OCI-LY7 (cell line): ENCODE measurements around the gene TNNI3K. TPM values are rescaled to one million over a fixed set of nuclear protein-coding genes. Genes with fewer than 3 reads are reported as not detected.

Source experiments
- BruUV-seq: library from RNA; stranded (reverse); fragments of 400-500 nt; replicated peaks from 2 replicates; lab custom pipeline; 2021; lab: Mats Ljungman, UMichigan
- CTCF ChIA-PET: fragments of 300-600 bp; sonication (Branson Sonifier 250); formaldehyde crosslinking; loops from one replicate; lab custom pipeline; 2022; ENCODE audit warnings: antibody characterized with exemption; ENCODE audit not compliant: unreplicated experiment; lab: Charles Lee
- POLR2A ChIA-PET: fragments of 300-600 bp; sonication (Branson Sonifier 250); formaldehyde crosslinking; loops from one replicate; lab custom pipeline; 2022; ENCODE audit warnings: antibody characterized with exemption; lab: Charles Lee
- DNase-seq: peaks from one replicate; pipeline ENCODE4 v3.0.0-alpha.2; 2015; ENCODE audit warnings: low spot score
- H2AFZ ChIP-seq: fragments of 200-600 bp; sonication (generic), shearing (Covaris generic); 2 replicates; pipeline ENCODE4 v1.6.1; 2014; ENCODE audit warnings: mild to moderate bottlenecking, antibody characterized with exemption, low read length, moderate library complexity
- H3K27ac ChIP-seq: fragments of 200-600 bp; sonication (generic); 2 replicates; pipeline ENCODE4 v1.5.1; 2014; ENCODE audit warnings: mixed run types, low read depth, mild to moderate bottlenecking, moderate library complexity, low read length, inconsistent platforms; ENCODE audit not compliant: poor library complexity, severe bottlenecking
- H3K36me3 ChIP-seq: fragments of 200-600 bp; sonication (generic); 2 replicates; pipeline ENCODE4 v1.6.1; 2014; ENCODE audit warnings: mild to moderate bottlenecking, antibody characterized with exemption, low read length, moderate library complexity, mixed read lengths; ENCODE audit not compliant: insufficient read depth
- H3K4me1 ChIP-seq: fragments of 200-600 bp; sonication (generic); 2 replicates; pipeline ENCODE4 v1.5.1; 2014; ENCODE audit warnings: mild to moderate bottlenecking, low read length; ENCODE audit not compliant: insufficient read depth, poor library complexity, severe bottlenecking
- H3K4me2 ChIP-seq: fragments of 200-600 bp; sonication (generic); 2 replicates; pipeline ENCODE4 v1.6.1; 2014; ENCODE audit warnings: mild to moderate bottlenecking, low read length
- H3K4me3 ChIP-seq: fragments of 200-600 bp; sonication (generic); 2 replicates; pipeline ENCODE4 v1.5.1; 2014; ENCODE audit warnings: mild to moderate bottlenecking, low read depth, low read length; ENCODE audit not compliant: poor library complexity, severe bottlenecking
- H3K79me2 ChIP-seq: fragments of 200-600 bp; sonication (generic); 2 replicates; pipeline ENCODE4 v1.6.1; 2016; ENCODE audit warnings: low read depth, mild to moderate bottlenecking, low read length, moderate library complexity, mixed read lengths; ENCODE audit not compliant: insufficient read depth
- H3K9me2 ChIP-seq: fragments of 200-600 bp; sonication (generic); 2 replicates; pipeline ENCODE4 v1.6.1; 2016; ENCODE audit warnings: mild to moderate bottlenecking, low read length, mixed read lengths; ENCODE audit not compliant: insufficient read depth
- H3K9me3 ChIP-seq: fragments of 200-600 bp; sonication (generic); 2 replicates; pipeline ENCODE4 v1.6.1; 2014; ENCODE audit warnings: mild to moderate bottlenecking, mixed run types, low read length, mixed read lengths
- H4K20me1 ChIP-seq: fragments of 200-600 bp; sonication (generic); 2 replicates; pipeline ENCODE4 v1.6.1; 2014; ENCODE audit warnings: mild to moderate bottlenecking, antibody characterized with exemption, low read length, moderate library complexity, mixed read lengths; ENCODE audit not compliant: insufficient read depth
- EZH2phosphoT487 ChIP-seq: fragments of 200-600 bp; sonication (generic); IDR thresholded peaks from 2 replicates; pipeline ENCODE4 v1.6.1; 2018; ENCODE audit warnings: low read depth, borderline replicate concordance, mild to moderate bottlenecking, mixed run types, antibody characterized with exemption, low read length, moderate library complexity, mixed read lengths
- intact Hi-C: fragments of 100-400 bp; cut with micrococcal nuclease; formaldehyde crosslinking; loops from one replicate; pipeline ENCODE4 v1.10.0; 2022; ENCODE audit not compliant: unreplicated experiment
- total RNA-seq, 2 experiments: library from RNA; depleted of rRNA in 1 of 2; stranded (reverse); fragments of >200 nt in 1 of 2; shearing (Covaris generic) in 1 of 2; gene quantifications; 2 replicates each; pipeline ENCODE4 v1.2.3, GENCODE V29; 2014 to 2022
- TF ChIP-seq, protein P1 (sequence below): fragments of 200-600 bp; sonication (generic); conservative IDR thresholded peaks from 2 replicates; pipeline ENCODE4 v1.5.1; 2014; ENCODE audit warnings: mild to moderate bottlenecking, antibody characterized with exemption, low read length, moderate library complexity, mixed read lengths

The TNNI3K gene
- total RNA-seq, 2 experiments from 2014 or later: not detected

DNA sequence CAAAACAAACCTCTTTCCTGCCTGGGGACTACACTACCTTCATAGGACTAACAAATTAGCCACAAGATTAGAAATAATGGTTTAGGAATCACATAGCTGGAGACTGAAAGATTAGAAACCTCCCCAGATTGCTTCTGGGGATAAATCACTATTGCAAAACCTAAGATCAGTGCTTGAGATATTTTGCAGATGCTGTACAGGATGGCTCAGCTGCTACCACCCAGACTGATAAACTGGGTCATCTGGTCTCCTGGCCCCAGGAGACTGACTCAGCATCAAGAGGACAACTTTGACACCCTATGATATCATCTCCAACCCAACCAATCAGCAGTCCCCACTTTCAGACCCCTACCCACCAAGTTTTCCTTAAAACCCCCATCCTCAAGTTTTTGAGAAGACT is 140.2 kb downstream of the TNNI3K start:
- TF ChIP-seq, protein P1, sequence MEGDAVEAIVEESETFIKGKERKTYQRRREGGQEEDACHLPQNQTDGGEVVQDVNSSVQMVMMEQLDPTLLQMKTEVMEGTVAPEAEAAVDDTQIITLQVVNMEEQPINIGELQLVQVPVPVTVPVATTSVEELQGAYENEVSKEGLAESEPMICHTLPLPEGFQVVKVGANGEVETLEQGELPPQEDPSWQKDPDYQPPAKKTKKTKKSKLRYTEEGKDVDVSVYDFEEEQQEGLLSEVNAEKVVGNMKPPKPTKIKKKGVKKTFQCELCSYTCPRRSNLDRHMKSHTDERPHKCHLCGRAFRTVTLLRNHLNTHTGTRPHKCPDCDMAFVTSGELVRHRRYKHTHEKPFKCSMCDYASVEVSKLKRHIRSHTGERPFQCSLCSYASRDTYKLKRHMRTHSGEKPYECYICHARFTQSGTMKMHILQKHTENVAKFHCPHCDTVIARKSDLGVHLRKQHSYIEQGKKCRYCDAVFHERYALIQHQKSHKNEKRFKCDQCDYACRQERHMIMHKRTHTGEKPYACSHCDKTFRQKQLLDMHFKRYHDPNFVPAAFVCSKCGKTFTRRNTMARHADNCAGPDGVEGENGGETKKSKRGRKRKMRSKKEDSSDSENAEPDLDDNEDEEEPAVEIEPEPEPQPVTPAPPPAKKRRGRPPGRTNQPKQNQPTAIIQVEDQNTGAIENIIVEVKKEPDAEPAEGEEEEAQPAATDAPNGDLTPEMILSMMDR: no peak

DNA sequence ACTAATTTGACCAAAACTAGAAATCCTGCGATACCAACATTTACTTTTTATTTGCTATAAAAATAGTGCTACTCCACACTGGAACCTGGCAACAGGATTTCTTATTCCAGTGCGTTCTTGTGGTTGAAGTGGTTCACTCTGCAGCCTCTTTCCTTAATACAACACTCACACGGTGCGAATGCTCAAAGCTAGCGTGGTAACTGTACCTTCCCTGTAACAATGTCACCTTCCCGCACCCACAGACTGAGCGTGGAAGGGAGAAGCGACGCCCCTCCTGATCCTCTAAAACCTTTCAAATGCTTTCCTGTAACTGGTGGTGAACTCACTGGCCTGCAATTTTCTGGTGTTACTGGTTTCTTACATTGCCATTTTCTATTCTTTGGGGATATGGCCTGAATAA is 145.1 kb downstream of the TNNI3K start:
- Histone ChIP-seq H3K4me2 (no peak overlapping the region), H3K79me2 (no peaks in the 10 kb centered on the region), H3K9me3 (no peaks in the 10 kb centered on the region), H3K27ac (no peak overlapping the region), H3K4me1 (no peaks in the 10 kb centered on the region), H3K4me3 (no peak overlapping the region), H3K9me2 (no peaks in the 10 kb centered on the region), H3K36me3 (no peaks in the 10 kb centered on the region), H2AFZ (no peak overlapping the region), H4K20me1 (no peaks in the 10 kb centered on the region)
- TF ChIP-seq, protein P1: no peak
- no peak for TF ChIP-seq EZH2phosphoT487
- CTCF ChIA-PET: no interaction called here
- DNase-seq: no peak
- intact Hi-C loops: no loop called here
- no TSS peak for BruUV-seq
- POLR2A ChIA-PET: no interaction called here

More for the DNA sequence above, 140.2 kb downstream of the TNNI3K start:
- no peaks in the 10 kb centered on the region for H3K79me2 ChIP-seq
- H3K4me1 ChIP-seq: no peaks in the 10 kb centered on the region
- ChIA-PET POLR2A (interaction anchor here (1.1 kb wide), 1 partner anchor 391 kb away, joined by 3 read pairs; no protein-coding TSS in a partner anchor), CTCF (no interaction called here)
- no peak overlapping the region for H3K4me2 ChIP-seq
- H3K9me2 ChIP-seq: no peaks in the 10 kb centered on the region
- no peaks in the 10 kb centered on the region for H3K36me3 ChIP-seq
- no peak overlapping the region for H2AFZ ChIP-seq
- intact Hi-C loops: no loop called here
- H3K4me3 ChIP-seq: no peak overlapping the region
- no peaks in the 10 kb centered on the region for H3K9me3 ChIP-seq
- H4K20me1 ChIP-seq: no peaks in the 10 kb centered on the region
- no peak overlapping the region for H3K27ac ChIP-seq
- no TSS peak for BruUV-seq
- no peak for DNase-seq

DNA sequence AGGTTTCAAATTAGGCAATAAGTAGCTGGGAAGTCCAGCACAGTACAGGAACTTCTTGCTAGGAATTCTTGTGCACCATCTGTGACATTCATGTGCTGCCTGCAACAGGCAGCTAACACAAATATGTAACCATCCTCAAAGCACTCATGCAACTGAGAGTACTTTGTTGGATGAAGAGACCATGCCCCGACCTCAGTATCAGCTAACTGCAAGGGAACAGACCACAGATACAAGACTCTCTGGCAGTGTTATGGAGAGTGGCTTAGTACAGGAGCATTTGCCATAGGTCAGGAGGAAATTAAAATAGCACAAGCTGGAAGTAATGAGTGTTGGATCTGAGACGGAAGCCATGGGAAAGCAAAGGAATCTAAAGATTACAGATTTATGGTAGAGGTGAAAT is 153.7 kb downstream of the TNNI3K start:
- H4K20me1 ChIP-seq: no peaks in the 10 kb centered on the region
- H3K4me2 ChIP-seq: no peak overlapping the region
- BruUV-seq: no TSS peak
- no peak for DNase-seq
- H3K27ac ChIP-seq: no peak overlapping the region
- POLR2A ChIA-PET: interaction anchor here (1.1 kb wide), 1 partner anchor 10 kb away, joined by 3 read pairs; no protein-coding TSS in a partner anchor
- no peaks in the 10 kb centered on the region for H3K36me3 ChIP-seq
- CTCF ChIA-PET: no interaction called here
- H3K79me2 ChIP-seq: no peaks in the 10 kb centered on the region
- H3K9me2 ChIP-seq: no peaks in the 10 kb centered on the region
- H3K4me3 ChIP-seq: no peak overlapping the region
- no peaks in the 10 kb centered on the region for H3K9me3 ChIP-seq
- H3K4me1 ChIP-seq: no peaks in the 10 kb centered on the region
- intact Hi-C loops: no loop called here
- TF ChIP-seq, protein P1: no peak
- TF ChIP-seq EZH2phosphoT487: no peak
- H2AFZ ChIP-seq: no peak overlapping the region
